Glutamatergic neuron (in vitro differentiated cells): ENCODE measurements around the gene CAV2. TPM values are rescaled to one million over a fixed set of nuclear protein-coding genes. Genes with fewer than 3 reads are reported as not detected.

Source experiments
- DNase-seq: peaks from one replicate; pipeline ENCODE4 v3.0.0; 2022
- H3K27ac Mint-ChIP-seq: one replicate; pipeline ENCODE4 v1.8.0; 2020; ENCODE audit warnings: mild to moderate bottlenecking, mixed read lengths, inconsistent platforms; ENCODE audit not compliant: unreplicated experiment
- H3K27me3 Mint-ChIP-seq: one replicate; pipeline ENCODE4 v1.8.0; 2020; ENCODE audit warnings: mild to moderate bottlenecking, moderate library complexity, mixed read lengths, inconsistent platforms; ENCODE audit not compliant: unreplicated experiment
- H3K36me3 Mint-ChIP-seq: one replicate; pipeline ENCODE4 v1.8.0; 2020; ENCODE audit warnings: mild to moderate bottlenecking, mixed read lengths, inconsistent platforms; ENCODE audit not compliant: unreplicated experiment
- H3K4me1 Mint-ChIP-seq: one replicate; pipeline ENCODE4 v1.8.0; 2020; ENCODE audit warnings: mild to moderate bottlenecking, low read depth, mixed read lengths, inconsistent platforms; ENCODE audit not compliant: unreplicated experiment
- H3K4me3 Mint-ChIP-seq: one replicate; pipeline ENCODE4 v1.8.0; 2020; ENCODE audit warnings: mild to moderate bottlenecking, mixed read lengths, inconsistent platforms; ENCODE audit not compliant: unreplicated experiment
- H3K9me3 Mint-ChIP-seq: one replicate; pipeline ENCODE4 v1.8.0; 2020; ENCODE audit warnings: mild to moderate bottlenecking, moderate library complexity, mixed read lengths, inconsistent platforms; ENCODE audit not compliant: unreplicated experiment
- CTCF ChIP-seq: fragments of 200-600 bp; sonication (generic); IDR thresholded peaks from one replicate; pipeline ENCODE4 v1.5.0; 2021; ENCODE audit not compliant: partially characterized antibody, unreplicated experiment
- total RNA-seq: library from RNA; stranded (reverse); fragmentation: NEBNext Ultra II Directional; extraction: Animal tissue kit (Norgen Biotek cat#: 25700); gene quantifications from one replicate; pipeline ENCODE4 v1.2.1, GENCODE V29; 2021; ENCODE audit not compliant: unreplicated experiment

The CAV2 gene
- total RNA-seq, 1 donor from 2014 or later: 1.7 TPM

- Mint-ChIP-seq H3K27me3 (peaks cover 19% of the 10 kb centered on the region), H3K27ac (no peak overlapping the region), H3K9me3 (peaks cover 3% of the 10 kb centered on the region), H3K36me3 (no peaks in the 10 kb centered on the region), H3K4me3 (no peak overlapping the region), H3K4me1 (peaks cover 5% of the 10 kb centered on the region)
- no peak for TF ChIP-seq CTCF
- DNase-seq: no peak
Measured at GRCh38 chr7:116522247-116522646, 22.7 kb downstream of the CAV2 start.

- Mint-ChIP-seq H3K36me3 (no peaks in the 10 kb centered on the region), H3K4me3 (peak overlapping the region; percentile 56), H3K4me1 (peaks cover 5% of the 10 kb centered on the region), H3K27me3 (peaks cover 19% of the 10 kb centered on the region), H3K27ac (no peak overlapping the region), H3K9me3 (peaks cover 3% of the 10 kb centered on the region)
- no peak for DNase-seq
- no peak for TF ChIP-seq CTCF
Measured at GRCh38 chr7:116524221-116524608, 24.7 kb downstream of the CAV2 start.

GRCh38 chr7:116524609-116525297, 25.2 kb downstream of the CAV2 start, which contains the start of gene CAV1:
Gene CAV1, plus strand, starts transcription at chr7:116525036. Its CDS starts 27 bp downstream, at chr7:116525063.
- peak; percentile 49 for DNase-seq
- no peak for TF ChIP-seq CTCF
- no peak within 1 kb of the TSS for H3K27ac Mint-ChIP-seq
- H3K9me3 Mint-ChIP-seq: peaks cover 3% of the 10 kb centered on the region
- H3K36me3 Mint-ChIP-seq: no peaks in the 10 kb centered on the region
- peak within 1 kb of the TSS; percentile 94 for H3K4me3 Mint-ChIP-seq
- peaks cover 19% of the 10 kb centered on the region for H3K27me3 Mint-ChIP-seq
- H3K4me1 Mint-ChIP-seq: peaks cover 5% of the 10 kb centered on the region

GRCh38 chr7:116525298-116525912, 25.9 kb downstream of the CAV2 start:
- no peak overlapping the region for H3K27ac Mint-ChIP-seq
- DNase-seq: peak; percentile 27
- H3K4me3 Mint-ChIP-seq: peak overlapping the region; percentile 94
- no peak for TF ChIP-seq CTCF
- peaks cover 3% of the 10 kb centered on the region for H3K9me3 Mint-ChIP-seq
- H3K27me3 Mint-ChIP-seq: peaks cover 17% of the 10 kb centered on the region
- H3K36me3 Mint-ChIP-seq: no peaks in the 10 kb centered on the region
- H3K4me1 Mint-ChIP-seq: peaks cover 4% of the 10 kb centered on the region
